Ammon's horn (tissue), 1 donor: ENCODE data around the gene CDH11.

Source experiments
- DNase-seq: peaks from one replicate; pipeline ENCODE4 v3.0.0-alpha.2; 2016; ENCODE audit warnings: low spot score

CDH11 gene

GRCh38 chr16:65032387-65032786 is 89.5 kb downstream of the CDH11 start:
- no peak for DNase-seq

DNA sequence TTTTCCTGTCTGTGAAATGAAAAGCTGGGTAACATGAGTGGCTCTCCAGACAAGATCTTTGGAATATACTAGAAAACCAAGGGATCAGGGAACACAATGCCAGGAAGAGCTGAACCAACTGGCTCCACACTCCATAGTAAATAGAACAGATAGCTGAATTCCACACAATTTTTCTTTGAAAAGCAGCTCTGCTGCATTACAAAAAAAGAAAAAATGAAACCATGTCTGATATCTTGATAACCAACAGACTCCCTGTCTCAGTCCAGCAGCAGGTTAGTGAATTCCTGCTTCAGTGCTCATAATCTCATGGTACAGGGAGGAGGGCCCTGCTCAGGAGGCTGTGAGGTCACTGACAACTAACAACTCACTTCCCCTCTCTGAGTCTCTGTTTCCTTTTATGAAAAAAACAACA is 97.1 kb downstream of the CDH11 start:
- DNase-seq, result no peak

DNA sequence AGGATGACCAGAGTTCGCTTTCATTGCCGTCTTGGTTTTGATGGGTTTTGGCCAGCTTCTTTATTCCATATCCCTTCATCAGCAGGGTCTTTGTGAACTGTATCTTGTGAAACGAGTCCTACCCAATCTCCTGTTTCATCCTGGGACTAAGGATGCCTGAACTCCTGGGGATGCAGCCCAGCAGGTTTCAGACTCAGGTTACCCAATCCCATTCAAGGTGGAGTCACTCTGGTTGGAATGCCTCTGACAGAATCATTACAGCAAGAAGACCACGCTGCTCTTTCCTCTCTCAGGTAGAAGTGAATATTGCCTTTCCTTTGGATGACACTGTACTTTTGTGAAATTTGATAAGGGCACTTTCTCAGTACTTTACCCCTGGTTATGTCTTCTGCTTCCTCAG is 98.1 kb downstream of the CDH11 start:
- no peak for DNase-seq

DNA sequence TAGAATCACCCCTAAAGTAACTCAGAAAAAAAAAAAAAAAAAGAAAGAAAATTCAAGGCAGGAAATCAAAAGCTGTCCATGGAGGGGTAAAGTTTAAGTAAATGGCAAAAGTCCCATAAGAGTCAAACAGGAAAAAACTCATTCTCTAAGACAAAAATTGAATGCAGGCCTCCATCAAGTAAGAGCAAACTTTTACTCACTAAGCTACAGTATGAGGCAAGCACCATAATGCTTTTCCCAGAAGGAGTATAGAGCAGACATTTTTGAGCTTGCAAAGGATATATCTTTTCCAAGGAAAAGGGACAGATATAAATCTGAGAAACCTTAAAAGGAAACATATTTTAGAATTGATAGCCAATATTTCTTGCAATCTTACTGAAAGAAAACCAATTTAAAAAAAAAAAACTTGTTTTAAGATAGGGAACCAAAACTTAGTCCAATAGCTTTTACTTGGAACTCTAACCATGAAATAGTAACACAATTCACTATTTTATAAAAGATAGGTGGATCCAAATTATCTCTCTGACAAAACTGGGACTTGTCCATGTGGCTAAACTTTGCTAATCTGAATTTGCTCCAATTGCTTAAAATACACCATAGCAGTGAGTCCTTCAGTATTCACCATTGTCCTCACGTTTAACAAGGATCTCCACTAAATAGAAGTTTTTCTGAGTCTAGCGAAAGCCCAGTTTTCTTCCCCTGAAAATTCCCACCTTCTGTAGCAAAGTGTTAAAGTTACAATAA is 99.8 kb downstream of the CDH11 start:
- no peak for DNase-seq

DNA sequence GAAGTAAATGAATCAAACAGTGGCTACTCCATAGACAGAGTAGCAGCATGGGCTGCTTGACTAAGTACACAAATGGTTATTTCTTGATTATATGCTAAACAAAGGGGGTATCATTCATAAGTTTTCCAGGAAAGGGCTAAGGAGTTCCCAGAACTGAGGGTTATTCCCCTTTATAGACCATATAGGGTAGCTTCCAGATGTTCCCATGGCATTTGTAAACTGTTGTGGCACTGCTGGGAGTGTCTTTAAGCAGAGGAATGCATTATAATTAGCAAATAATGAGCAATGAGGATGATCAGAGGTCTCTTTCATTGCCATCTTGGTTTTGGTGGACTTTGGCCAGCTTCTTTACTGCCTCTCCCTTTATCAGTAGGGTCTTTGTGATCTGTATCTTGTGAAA is 105.1 kb downstream of the CDH11 start:
- DNase-seq, result no peak

- DNase-seq, result no peak
Measured at GRCh38 chr16:65015599-65015998, 106.3 kb downstream of the CDH11 start.

- no peak for DNase-seq
Measured at GRCh38 chr16:65012357-65012756, 109.5 kb downstream of the CDH11 start.

DNA sequence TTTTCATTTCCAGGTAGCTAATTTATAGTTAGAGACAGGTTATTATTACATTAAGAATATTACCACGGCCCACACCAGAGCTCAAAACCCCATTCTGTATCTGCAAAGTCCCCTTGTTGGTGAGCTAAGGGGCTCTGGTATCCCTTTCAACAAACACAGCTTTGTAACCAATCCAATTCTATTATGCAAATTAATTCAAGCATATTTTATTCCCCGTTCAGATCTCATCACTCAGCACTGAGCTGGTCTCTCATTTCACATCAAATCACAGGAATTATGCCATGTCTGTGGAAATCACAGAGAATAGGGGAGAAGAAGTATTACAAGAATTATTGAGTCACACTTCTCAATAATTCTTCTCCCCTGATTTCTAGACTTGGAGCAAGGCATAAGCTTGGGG is 111.7 kb downstream of the CDH11 start:
- DNase-seq, result peak; percentile 51

GRCh38 chr16:65005696-65006095 is 116.2 kb downstream of the CDH11 start:
- no peak for DNase-seq

GRCh38 chr16:65004570-65004969 is 117.3 kb downstream of the CDH11 start:
- DNase-seq, result no peak

GRCh38 chr16:65003621-65004020 is 118.2 kb downstream of the CDH11 start:
- DNase-seq, result no peak

DNA sequence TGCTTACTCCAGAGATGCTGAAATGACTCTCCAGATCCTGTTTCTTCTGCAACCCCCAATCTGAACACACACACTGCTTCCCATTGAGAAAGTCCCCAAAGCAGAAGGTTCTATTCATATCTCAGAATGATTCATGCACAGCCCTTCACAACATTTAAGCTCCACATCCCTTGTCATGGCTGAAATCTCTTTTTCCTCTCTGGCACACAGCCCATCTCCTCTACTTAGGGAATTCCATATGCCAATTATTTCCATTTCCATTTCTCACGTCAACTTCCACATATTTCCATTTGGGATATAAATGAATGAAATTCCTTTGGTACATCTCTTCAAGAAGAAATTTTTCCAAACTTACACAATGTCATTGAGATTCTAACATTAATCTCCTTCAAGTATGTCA is 119.6 kb downstream of the CDH11 start:
- peak; percentile 24 for DNase-seq

DNA sequence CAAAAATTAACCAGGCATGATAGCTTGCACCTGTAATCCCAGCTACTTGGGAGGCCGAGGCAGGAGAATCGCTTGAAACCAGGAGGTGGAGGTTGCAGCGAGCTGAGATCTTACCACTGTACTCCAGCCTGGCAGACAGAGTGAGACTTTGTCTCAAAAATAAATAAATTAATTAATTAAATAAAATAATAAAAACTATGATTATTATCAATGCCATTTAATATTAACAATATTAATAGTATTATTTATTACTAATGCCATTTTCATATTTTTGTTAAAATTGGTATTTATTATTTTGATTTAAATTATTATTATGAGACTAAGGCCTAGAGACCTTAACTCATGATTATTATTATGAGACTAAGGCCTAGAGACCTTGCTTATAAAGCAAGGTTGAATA is 121.2 kb downstream of the CDH11 start:
- no peak for DNase-seq

GRCh38 chr16:64997751-64998150 is 124.1 kb downstream of the CDH11 start:
- no peak for DNase-seq

DNA sequence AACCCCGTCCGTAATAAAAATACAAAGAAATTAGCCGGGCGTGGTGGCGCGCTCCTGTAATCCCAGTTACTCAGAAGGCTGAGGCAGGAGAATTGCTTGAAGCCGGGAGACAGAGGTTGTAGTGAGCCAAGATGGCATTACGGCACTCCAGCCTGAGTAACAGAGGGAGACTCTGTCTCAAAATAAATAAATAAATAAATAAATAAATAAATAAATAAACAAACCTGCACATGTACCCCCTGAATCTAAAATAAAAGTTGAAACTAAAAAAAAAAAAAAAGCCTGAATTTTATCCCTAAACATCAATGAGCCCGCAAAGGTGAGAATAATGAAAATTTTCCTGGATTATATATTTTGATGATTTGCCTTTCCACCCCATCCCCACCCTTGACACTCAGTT is 124.7 kb downstream of the CDH11 start:
- DNase-seq, result no peak

- no peak for DNase-seq
Measured at GRCh38 chr16:64996641-64997040, 125.2 kb downstream of the CDH11 start.

GRCh38 chr16:64993464-64993863 is 128.4 kb downstream of the CDH11 start:
- no peak for DNase-seq

- no peak for DNase-seq
Measured at GRCh38 chr16:64991001-64991400, 130.9 kb downstream of the CDH11 start.

DNA sequence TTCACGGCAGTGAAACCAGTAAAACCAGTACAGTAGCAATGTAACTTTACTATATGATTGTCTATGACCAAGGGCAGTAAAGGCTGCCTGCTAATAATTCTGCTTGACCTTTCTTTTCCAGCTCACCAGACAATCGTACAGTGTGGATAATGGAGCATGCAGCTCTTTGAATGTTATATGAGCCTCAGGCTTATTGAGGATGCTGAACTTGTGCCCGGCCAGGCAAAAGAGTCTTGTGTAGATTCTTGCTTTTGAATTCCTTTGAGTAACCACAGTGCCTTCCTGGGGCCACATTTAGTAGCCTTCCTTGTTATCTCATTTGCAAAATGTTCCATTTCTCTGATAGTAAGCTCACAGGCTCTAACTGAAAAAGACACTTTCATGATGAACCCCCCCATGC is 131.8 kb downstream of the CDH11 start:
- DNase-seq, result no peak

DNA sequence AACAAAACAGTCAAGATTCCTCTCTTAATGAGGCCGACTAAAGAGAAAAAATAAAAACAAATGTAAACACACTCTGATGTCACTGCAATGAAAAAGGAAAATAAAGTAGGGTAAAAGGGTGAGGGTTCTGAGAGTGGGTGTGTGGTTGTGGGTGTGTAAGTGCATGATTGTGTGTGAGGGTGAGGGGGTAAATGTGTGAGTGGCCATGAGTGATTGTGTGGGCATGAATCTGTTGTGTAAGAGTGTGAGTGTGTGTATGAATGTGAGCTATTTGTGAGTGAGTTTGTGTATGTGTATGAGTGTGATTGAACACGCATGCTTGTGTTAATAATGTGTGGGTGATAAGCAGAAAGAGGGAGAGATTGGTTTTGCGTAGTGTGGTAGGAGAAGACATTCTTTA is 132.8 kb downstream of the CDH11 start:
- DNase-seq, result no peak

DNA sequence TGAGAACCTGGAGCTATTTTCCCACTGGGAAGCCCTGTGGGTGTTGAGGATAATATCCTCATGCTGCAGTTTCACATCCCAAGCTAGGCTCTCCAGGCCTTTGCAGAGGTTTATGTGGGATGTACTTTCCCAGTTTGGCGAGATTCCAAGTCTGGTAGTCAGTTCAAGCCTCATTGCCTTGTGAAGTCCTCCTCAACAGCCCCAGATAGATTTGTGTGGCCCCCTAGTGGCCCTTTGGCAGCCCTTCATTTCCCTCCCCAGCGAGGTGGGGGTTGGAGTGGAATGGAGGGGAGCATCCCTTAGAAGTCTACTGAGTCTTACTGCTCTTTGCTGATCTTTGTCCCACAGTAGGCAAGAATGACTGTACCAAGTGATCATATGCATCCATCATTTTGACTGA is 137.9 kb downstream of the CDH11 start:
- peak; percentile 79 for DNase-seq

GRCh38 chr16:64983231-64983630 is 138.6 kb downstream of the CDH11 start:
- peak; percentile 33 for DNase-seq

GRCh38 chr16:64982581-64982980 is 139.3 kb downstream of the CDH11 start:
- no peak for DNase-seq

- DNase-seq, result no peak
Measured at GRCh38 chr16:64981568-64982281, 140.1 kb downstream of the CDH11 start.
